Measurements from ENCODE around the gene PAAF1. TPM values are rescaled to one million over a fixed set of nuclear protein-coding genes. Genes with fewer than 3 reads are reported as not detected.
A peak's percentile ranks its signal among the peaks of the same experiment; 100 is the strongest.

PAAF1 gene
- total and polyA plus RNA-seq, 2 of the 13 experiments (the other 11 are each of a cell fraction or from before 2014, with no cell fraction given): 13.5 to 28.8 TPM

DNA sequence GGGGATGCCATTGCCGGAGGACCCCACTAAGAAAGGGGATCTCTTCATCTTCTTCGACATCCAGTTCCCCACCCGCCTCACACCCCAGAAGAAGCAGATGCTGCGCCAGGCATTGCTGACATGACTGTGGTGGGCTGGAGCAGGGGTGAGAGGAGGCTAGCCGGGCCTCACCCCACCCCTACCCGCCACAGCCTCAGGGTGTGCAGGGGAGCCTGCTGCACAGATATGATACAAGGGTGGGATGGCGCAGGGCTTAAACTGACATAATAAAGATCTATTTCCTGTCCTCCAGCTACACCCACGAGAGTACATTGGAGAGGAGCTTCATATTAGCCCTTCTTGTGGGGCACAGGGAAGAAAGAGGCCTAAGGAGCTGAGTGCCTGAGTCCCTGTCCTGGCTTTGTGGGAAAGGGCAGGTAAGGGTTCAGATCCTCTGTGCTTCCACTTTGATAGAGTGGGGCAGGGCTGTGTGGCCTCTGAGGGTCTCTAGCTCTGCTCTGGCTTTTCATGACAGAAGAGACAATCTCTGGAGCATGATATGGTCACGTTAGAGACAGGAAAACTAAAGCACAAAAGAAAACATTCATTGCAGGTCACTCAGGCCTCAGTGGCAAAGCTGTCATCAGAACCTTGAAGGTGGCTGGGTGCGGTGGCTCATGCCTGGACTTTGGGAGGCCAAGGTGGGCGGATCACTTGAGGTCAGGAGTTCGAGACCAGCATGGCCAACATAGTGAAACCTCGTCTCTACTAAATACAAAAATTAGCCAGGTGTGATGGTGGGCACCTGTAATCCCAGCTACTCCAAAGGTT lies 93.4 kb downstream of the PAAF1 start:
- 90% methylated on average over 12 of the region's 13 CpGs for WGBS (ENCODE audit: low lambda C conversion rate)
- CTCF ChIA-PET (ENCODE audit: low intra/inter-chr PET ratio, low total read pairs): no interaction called here
- ATAC-seq: peak; percentile 8; the same call in 2 of the 3 replicates

DNA sequence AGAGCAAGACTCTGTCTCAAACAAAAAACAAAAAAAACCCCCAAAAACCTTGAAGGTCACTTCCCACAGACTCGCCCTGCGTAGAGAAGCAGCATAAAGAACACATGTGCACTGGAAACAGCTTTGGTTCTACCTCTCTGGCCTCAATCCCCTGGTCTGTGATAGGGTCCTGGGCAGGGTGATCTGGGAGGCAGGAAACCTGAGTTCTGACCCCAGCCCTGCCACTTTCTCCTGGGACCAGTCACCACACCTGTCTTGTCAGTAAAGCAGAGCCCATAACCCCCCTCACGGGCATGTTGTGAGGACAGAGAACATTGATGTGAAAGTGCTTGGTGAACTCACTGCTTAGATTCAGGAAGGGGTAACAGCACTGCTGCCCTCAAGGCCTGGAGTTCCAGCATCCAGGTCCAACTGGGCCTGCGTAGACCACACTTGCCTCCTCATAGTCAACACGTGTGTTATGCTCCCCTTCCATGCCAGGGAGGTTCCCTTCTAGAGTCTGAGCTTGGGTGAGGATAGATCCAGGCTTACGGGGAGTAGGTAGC lies 94.4 kb downstream of the PAAF1 start:
- Histone ChIP-seq H3K9me3 (ENCODE audit: low read length) (no peaks in the 10 kb centered on the region), H3K79me2 (ENCODE audit: insufficient read depth, low read length) (no peaks in the 10 kb centered on the region), H3K4me1 (ENCODE audit: insufficient read depth, low read length) (peaks cover 4% of the 10 kb centered on the region; the same call in 1 of the 2 replicates), H3K27me3 (ENCODE audit: control insufficient read depth in 1 of 2, insufficient read depth in 2 of 2, low read length in 2 of 2) (no peaks in the 10 kb centered on the region), H3K36me3 (replicated peaks in 1 of 2; ENCODE audit: control insufficient read depth in 1 of 2, insufficient read depth in 2 of 2, low read length in 2 of 2) (peaks cover 5 to 11% of the 10 kb centered on the region in 2 experiments; a peak in 4 of 5 replicates), H3K4me3 (replicated peaks in 1 of 3; ENCODE audit: insufficient read depth in 1 of 3, low read depth in 2 of 3, low read length in 3 of 3) (no peak overlapping the region), H2AFZ (ENCODE audit: low read length) (no peak overlapping the region), H3K9ac (ENCODE audit: insufficient read depth, low read depth, low read length) (no peak overlapping the region), H4K20me1 (ENCODE audit: insufficient read depth, low read length) (no peaks in the 10 kb centered on the region), H3K27ac (ENCODE audit: extremely low read length, insufficient read depth, low read length) (no peak overlapping the region), H3K4me2 (ENCODE audit: low read depth, low read length) (no peak overlapping the region)
- TF ChIP-seq, protein P1, sequence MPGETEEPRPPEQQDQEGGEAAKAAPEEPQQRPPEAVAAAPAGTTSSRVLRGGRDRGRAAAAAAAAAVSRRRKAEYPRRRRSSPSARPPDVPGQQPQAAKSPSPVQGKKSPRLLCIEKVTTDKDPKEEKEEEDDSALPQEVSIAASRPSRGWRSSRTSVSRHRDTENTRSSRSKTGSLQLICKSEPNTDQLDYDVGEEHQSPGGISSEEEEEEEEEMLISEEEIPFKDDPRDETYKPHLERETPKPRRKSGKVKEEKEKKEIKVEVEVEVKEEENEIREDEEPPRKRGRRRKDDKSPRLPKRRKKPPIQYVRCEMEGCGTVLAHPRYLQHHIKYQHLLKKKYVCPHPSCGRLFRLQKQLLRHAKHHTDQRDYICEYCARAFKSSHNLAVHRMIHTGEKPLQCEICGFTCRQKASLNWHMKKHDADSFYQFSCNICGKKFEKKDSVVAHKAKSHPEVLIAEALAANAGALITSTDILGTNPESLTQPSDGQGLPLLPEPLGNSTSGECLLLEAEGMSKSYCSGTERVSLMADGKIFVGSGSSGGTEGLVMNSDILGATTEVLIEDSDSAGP (CRISPR knock-in tag; IDR thresholded peaks at IDR 0.05; ENCODE audit: borderline replicate concordance): no peak
- TF ChIP-seq ZNF337 (CRISPR knock-in tag; IDR thresholded peaks at IDR 0.05; ENCODE audit: borderline replicate concordance, low read depth): no peak
- TF ChIP-seq PAX8 (CRISPR knock-in tag; IDR thresholded peaks at IDR 0.05; ENCODE audit: borderline replicate concordance): no peak
- no peak for TF ChIP-seq ZSCAN20 (CRISPR knock-in tag; IDR thresholded peaks at IDR 0.05; ENCODE audit: borderline replicate concordance)
- TF ChIP-seq, protein P2, sequence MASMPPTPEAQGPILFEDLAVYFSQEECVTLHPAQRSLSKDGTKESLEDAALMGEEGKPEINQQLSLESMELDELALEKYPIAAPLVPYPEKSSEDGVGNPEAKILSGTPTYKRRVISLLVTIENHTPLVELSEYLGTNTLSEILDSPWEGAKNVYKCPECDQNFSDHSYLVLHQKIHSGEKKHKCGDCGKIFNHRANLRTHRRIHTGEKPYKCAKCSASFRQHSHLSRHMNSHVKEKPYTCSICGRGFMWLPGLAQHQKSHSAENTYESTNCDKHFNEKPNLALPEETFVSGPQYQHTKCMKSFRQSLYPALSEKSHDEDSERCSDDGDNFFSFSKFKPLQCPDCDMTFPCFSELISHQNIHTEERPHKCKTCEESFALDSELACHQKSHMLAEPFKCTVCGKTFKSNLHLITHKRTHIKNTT (CRISPR knock-in tag; IDR thresholded peaks at IDR 0.05): no peak
- no peak for TF ChIP-seq ZNF207 (IDR thresholded peaks at IDR 0.05; ENCODE audit: borderline replicate concordance)
- peak; percentile 52 for TF ChIP-seq RBM22 (optimal IDR thresholded peaks at IDR 0.05; ENCODE audit: low read length)
- no peak for TF ChIP-seq FOXM1 (CRISPR knock-in tag; IDR thresholded peaks at IDR 0.05)
- peak in 1 of 2 experiments; percentile 55; a peak in 2 of 4 replicates for TF ChIP-seq POLR2A (IDR thresholded peaks at IDR 0.05; ENCODE audit: insufficient read depth in 1 of 2, low read depth in 2 of 2, low read length in 2 of 2)
- ChIA-PET POLR2A (no interaction called here), CTCF (ENCODE audit: low intra/inter-chr PET ratio, low total read pairs) (no interaction called here)
- in situ Hi-C loops (cut with HindIII; ENCODE audit: extremely low pct_ligation_motif_present, low pct_unique_long_range_greater_than_20kb) (loop anchor here (25.0 kb wide), 1 partner anchor 191 kb away; the partner anchor contains the start of genes C2CD3 and PPME1), intact Hi-C loops (cut with micrococcal nuclease; ENCODE audit: unreplicated experiment) (no loop called here)
- no peak for FAIRE-seq
- no TSS peak for BruUV-seq (replicated peaks)
- WGBS (ENCODE audit: low lambda C conversion rate): 100% methylated on average over 5 of the region's 6 CpGs
- no peak for DNase-seq (ENCODE audit: low spot score)
- ATAC-seq: no peak

More for the DNA sequence above, 93.4 kb downstream of the PAAF1 start:
- POLR2A ChIA-PET: no interaction called here
- intact Hi-C loops (cut with micrococcal nuclease; ENCODE audit: unreplicated experiment): no loop called here
- DNase-seq (ENCODE audit: low spot score) (no peak), FAIRE-seq (no peak)
- Histone ChIP-seq H3K4me2 (ENCODE audit: low read depth, low read length) (no peak overlapping the region), H3K27me3 (ENCODE audit: control insufficient read depth in 1 of 2, insufficient read depth in 2 of 2, low read length in 2 of 2) (no peaks in the 10 kb centered on the region), H3K27ac (ENCODE audit: extremely low read length, insufficient read depth, low read length) (no peak overlapping the region), H3K79me2 (ENCODE audit: insufficient read depth, low read length) (no peaks in the 10 kb centered on the region), H3K9ac (ENCODE audit: insufficient read depth, low read depth, low read length) (no peak overlapping the region), H3K36me3 (replicated peaks in 1 of 2; ENCODE audit: control insufficient read depth in 1 of 2, insufficient read depth in 2 of 2, low read length in 2 of 2) (peaks cover under 1 to 4% of the 10 kb centered on the region in 2 experiments; a peak in 4 of 5 replicates), H2AFZ (ENCODE audit: low read length) (no peak overlapping the region), H3K4me1 (ENCODE audit: insufficient read depth, low read length) (peaks cover 4% of the 10 kb centered on the region; the same call in 1 of the 2 replicates), H4K20me1 (ENCODE audit: insufficient read depth, low read length) (no peaks in the 10 kb centered on the region), H3K4me3 (replicated peaks in 1 of 3; ENCODE audit: insufficient read depth in 1 of 3, low read depth in 2 of 3, low read length in 3 of 3) (no peak overlapping the region), H3K9me3 (ENCODE audit: low read length) (no peaks in the 10 kb centered on the region)
- BruUV-seq (replicated peaks): no TSS peak
- TF ChIP-seq CC2D1A (CRISPR knock-in tag; IDR thresholded peaks at IDR 0.05) (no peak), TOPORS (CRISPR knock-in tag; IDR thresholded peaks at IDR 0.05) (0 out of 2 replicates have a peak, but pooled peaks have one; percentile 5)
- in situ Hi-C loops (cut with HindIII; ENCODE audit: extremely low pct_ligation_motif_present, low pct_unique_long_range_greater_than_20kb): loop anchor here (10.0 to 25.0 kb wide), 2 partner anchors 125 to 192 kb away; partner anchors contain the start of genes C2CD3 and PPME1
